ENCODE data around the gene S100A9. TPM values are rescaled to one million over a fixed set of nuclear protein-coding genes. Genes with fewer than 3 reads are reported as not detected.

S100A9 gene
- total RNA-seq, 1 experiment from 2014 or later: not detected

DNA sequence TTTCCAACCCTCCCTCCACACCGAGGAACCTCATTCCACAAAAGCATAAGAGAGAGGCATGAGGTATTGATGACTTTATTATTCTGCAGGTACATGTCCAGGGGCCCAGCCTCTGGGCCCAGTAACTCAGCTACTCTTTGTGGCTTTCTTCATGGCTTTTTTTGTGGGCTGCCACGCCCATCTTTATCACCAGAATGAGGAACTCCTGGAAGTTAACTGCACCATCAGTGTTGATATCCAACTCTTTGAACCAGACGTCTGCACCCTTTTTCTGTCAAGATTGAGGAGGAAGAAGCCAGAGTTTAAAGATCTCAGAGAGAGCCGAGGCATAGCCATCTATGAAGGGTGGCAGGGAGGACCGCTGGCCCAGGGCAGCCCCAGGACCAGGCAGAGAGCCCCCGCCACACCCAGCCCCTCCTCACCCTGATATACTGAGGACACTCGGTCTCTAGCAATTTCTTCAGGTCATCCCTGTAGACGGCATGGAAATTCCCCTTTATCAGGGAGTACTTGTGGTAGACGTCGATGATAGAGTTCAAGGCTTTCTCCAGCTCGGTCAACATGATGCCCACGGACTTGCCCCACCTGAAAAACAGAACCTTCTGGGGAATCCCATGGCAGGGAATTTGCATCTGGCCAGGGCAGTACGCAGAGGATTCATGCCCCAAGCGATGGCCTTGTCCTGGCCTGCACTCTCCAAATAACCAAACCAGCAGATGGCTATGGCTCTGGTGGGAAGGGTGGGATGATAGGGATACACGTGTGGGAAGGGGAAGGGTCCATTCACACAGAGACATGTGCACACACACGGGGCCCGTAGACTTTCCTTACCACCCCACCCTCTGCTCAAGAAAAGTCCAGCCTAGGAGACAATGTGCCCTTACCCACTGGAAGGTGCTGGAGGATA lies 32.6 kb downstream of the S100A9 start:
- no peaks in the 10 kb centered on the region for H3K23me2 ChIP-seq (ENCODE audit: insufficient read length, low read depth, low read length, poor library complexity, severe bottlenecking)
- Mint-ChIP-seq H3K4me1 (peaks cover 0 to 2% of the 10 kb centered on the region in 2 experiments; a peak in 1 of 4 replicates), H3K27me3 (ENCODE audit: low read depth) (peaks cover 7% of the 10 kb centered on the region), H3K36me3 (ENCODE audit: insufficient read depth in 1 of 3, low read depth in 3 of 3) (no peaks in the 10 kb centered on the region), H3K27ac (no peak overlapping the region), H3K9me3 (no peaks in the 10 kb centered on the region), H3K4me3 (no peak overlapping the region)
- no peak overlapping the region for H3K23ac ChIP-seq (ENCODE audit: insufficient read length, low read depth, low read length)
- no peak overlapping the region for H2BK20ac ChIP-seq (ENCODE audit: low read depth, low read length, poor library complexity, severe bottlenecking)
- H3K79me1 ChIP-seq (ENCODE audit: insufficient read depth, low read depth, low read length, poor library complexity, severe bottlenecking): no peaks in the 10 kb centered on the region
- no CpG with 5 or more reads among the region's 17 CpGs for WGBS (ENCODE audit: extremely low coverage, insufficient read length, low lambda C conversion rate)
- H2BK15ac ChIP-seq (ENCODE audit: low read depth, low read length): no peak overlapping the region
- H3T11ph ChIP-seq (ENCODE audit: low read length): no peak overlapping the region
- no peak overlapping the region for H3K56ac ChIP-seq (ENCODE audit: insufficient read length, low read depth, low read length)
- no peaks in the 10 kb centered on the region for H4K20me1 ChIP-seq (ENCODE audit: control insufficient read depth, insufficient read depth, insufficient read length)
- H3K27me3 ChIP-seq (ENCODE audit: insufficient read depth, low read length): no peaks in the 10 kb centered on the region
- H3K9ac ChIP-seq (ENCODE audit: extremely low read depth, insufficient read length, low read length): no peak overlapping the region
- no peak overlapping the region for H3K4ac ChIP-seq (ENCODE audit: low read depth, low read length)
- no peak overlapping the region for H3K4me2 ChIP-seq (ENCODE audit: insufficient read depth, insufficient read length, low read length)
- H4K91ac ChIP-seq (ENCODE audit: insufficient read length, low read depth, low read length): no peak overlapping the region
- H2AK5ac ChIP-seq (ENCODE audit: insufficient read length, low read length): no peak overlapping the region
- H2BK12ac ChIP-seq (ENCODE audit: insufficient read length, low read depth, low read length): no peak overlapping the region
- H3K4me1 ChIP-seq (ENCODE audit: insufficient read depth, low read length): no peaks in the 10 kb centered on the region
- H2BK5ac ChIP-seq (ENCODE audit: insufficient read length, low read length): no peak overlapping the region
- no peak overlapping the region for H2BK120ac ChIP-seq (ENCODE audit: low read depth, low read length, poor library complexity, severe bottlenecking)
- H3K9me3 ChIP-seq (ENCODE audit: control insufficient read depth, low read depth, low read length): no peaks in the 10 kb centered on the region
- no peak overlapping the region for H4K5ac ChIP-seq (ENCODE audit: insufficient read length, low read depth, low read length)
- H3K27ac ChIP-seq (ENCODE audit: insufficient read length, low read depth, low read length): no peak overlapping the region
- H2AFZ ChIP-seq (ENCODE audit: low read length): no peak overlapping the region
- no peak overlapping the region for H3K14ac ChIP-seq (ENCODE audit: insufficient read depth, low read length)
- H3K79me2 ChIP-seq (ENCODE audit: insufficient read depth, low read length): no peaks in the 10 kb centered on the region
- DNase-seq: no peak
- TF ChIP-seq, protein P1, sequence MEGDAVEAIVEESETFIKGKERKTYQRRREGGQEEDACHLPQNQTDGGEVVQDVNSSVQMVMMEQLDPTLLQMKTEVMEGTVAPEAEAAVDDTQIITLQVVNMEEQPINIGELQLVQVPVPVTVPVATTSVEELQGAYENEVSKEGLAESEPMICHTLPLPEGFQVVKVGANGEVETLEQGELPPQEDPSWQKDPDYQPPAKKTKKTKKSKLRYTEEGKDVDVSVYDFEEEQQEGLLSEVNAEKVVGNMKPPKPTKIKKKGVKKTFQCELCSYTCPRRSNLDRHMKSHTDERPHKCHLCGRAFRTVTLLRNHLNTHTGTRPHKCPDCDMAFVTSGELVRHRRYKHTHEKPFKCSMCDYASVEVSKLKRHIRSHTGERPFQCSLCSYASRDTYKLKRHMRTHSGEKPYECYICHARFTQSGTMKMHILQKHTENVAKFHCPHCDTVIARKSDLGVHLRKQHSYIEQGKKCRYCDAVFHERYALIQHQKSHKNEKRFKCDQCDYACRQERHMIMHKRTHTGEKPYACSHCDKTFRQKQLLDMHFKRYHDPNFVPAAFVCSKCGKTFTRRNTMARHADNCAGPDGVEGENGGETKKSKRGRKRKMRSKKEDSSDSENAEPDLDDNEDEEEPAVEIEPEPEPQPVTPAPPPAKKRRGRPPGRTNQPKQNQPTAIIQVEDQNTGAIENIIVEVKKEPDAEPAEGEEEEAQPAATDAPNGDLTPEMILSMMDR (conservative IDR thresholded peaks at IDR 0.05): no peak
- no peak overlapping the region for H4K8ac ChIP-seq (replicated peaks; ENCODE audit: insufficient read length, low read depth, low read length)
- no peak overlapping the region for H3K18ac ChIP-seq (ENCODE audit: insufficient read length, low read depth, low read length)

Data from H9 (cell line).